GM19372 (cell line): ENCODE results near the gene PIP4K2B.
A peak's percentile ranks its signal among the peaks of the same experiment; 100 is the strongest.

Source experiments
- ATAC-seq: cut with Tn5 transposase; IDR thresholded peaks from one replicate; pipeline ENCODE4 v1.9.1; 2021; ENCODE audit warnings: mild to moderate bottlenecking, low read depth, moderate library complexity; ENCODE audit not compliant: unreplicated experiment

PIP4K2B gene

DNA sequence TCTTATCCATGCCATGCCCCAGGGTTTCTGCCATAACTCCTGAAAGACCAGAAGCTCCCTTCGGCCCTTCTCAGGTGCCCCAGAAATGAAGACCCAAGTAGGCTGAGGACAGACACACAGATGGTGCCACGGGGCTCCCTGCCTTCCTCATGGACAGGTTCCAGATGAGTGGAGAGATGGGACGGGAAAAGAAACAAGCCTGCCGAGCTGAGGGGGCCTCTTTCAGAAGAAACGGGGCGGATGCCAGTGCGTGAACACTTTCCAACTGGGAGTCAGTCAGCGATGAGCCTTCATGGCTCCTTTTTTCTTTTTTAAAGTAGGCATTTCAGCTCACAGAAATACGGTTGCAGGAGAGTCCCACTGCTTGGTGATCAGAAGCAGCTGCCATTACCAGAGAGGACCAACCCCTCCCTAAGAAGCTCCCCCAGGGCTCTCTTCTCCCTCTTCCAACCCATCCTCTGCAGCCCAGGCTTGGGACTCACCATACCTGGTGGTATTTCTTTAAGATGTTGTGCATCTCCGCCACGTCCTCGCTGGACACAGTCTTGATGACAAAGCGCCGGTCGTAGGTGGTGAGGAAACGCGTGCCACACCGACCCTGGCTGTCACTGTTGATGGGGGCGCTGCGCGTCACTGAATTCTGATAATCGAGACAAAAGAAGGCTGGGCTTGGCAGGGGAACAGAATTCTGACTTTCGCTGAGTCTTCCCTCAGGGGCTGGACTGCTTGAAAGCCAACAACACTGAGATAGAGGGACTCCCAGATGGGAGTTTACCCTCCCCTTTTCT lies 19.2 kb downstream of the PIP4K2B start:
- ATAC-seq = no peak

DNA sequence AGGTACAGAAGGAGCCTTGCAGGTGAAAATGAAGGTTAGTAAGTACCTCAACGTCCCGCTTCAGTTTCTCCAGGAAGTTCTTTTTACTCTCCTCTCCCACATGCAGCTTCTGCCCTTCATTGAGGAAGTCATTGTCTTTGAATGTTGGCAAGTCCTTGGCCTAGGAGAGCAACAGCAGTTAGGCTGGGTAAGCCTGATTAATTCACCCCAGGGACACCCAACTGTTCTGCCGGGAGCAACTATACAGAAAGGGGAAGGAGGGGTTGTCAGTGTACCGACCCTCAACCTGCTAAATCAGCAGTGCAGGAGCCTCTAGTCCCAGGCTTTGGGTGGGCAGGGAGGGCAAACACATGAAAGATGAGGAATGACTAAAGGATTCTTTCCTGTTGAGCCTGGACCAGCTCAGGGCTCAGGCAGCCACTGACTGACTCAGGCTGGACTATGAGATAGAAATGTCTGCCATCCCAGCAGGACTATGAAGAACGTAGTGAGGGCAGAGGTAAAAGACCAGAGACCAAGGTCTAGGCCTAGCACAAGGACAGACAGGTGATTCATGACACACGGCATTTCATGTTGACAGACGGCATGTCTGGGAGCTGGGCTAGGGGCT lies 21.6 kb downstream of the PIP4K2B start:
- ATAC-seq = no peak

DNA sequence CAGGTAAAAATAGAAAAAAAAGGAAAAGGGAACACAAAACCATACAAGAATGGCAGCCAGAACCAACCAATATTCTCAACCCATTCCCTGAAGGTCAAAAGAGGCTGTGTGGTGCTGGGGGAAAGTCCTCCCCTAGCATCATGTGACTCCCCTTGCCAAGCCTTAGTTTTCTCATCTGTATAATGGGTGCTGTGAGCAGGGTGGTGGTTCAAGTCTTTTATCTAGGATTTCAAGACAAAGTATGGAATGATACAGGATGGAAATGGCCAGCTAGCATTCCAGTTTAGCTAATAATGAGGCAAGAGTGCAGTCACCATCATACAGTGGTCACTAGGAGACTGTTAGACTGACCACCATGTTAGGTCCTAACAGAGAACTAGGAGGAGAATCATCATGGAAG lies 26.1 kb downstream of the PIP4K2B start:
- ATAC-seq = no peak

DNA sequence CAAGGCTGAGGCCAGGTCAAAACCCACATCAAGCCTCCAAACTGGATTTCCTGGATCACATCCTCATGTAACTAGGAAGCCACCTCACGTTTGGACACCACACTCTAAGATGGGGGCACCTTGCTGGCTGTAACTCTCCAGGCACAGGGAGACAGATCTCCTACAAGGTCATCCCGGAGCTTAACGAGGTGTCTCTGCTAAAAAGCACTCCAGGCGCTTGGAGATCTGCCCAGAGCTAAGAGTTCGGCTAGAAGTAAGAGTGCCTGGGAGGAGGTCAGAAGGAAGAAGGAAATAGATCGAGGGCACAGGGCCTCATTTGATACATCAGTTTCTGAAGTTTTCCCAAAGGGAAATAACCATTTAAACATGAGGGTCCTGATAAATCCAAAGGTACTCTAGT lies 30.9 kb downstream of the PIP4K2B start:
- ATAC-seq = no peak

DNA sequence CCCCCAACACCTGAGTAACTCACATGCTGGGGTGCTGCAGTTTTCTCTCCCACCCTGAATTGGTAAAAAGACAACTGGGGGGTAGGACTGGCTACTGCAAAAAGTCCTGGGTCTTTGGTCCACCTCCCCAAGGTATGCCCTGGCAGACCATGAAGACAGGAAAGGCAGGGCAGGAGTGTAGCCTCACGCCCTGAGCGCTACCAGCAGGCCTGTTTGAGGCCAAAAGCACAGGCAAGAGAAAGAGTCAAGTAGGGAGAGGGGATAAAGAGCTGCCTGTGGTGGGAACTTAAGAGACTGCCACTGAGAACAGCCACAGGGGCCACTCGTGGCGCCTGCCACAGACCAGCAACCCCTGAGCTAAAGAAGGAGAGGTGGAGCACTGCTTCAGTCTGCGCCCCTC lies 33.0 kb downstream of the PIP4K2B start:
- ATAC-seq = no peak

DNA sequence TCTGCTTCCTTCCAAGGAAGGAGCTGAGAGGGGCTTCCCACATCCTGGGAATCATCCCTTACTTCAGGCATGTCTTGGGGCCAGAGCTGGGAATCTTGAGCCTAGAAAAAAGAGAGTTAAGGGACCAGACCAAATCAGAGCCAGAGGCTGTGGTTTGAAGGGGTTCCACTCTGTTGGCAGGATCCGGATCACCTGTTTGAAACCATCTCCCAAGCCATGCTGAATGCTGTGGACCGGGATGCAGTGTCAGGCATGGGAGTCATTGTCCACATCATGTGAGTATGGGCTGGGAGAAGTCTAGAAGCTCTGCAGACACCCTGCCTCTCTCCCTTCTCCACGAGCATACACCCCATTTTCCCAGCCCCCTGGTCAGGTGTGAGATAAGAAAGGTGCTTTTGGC lies 37.1 kb downstream of the PIP4K2B start:
- ATAC-seq = no peak

DNA sequence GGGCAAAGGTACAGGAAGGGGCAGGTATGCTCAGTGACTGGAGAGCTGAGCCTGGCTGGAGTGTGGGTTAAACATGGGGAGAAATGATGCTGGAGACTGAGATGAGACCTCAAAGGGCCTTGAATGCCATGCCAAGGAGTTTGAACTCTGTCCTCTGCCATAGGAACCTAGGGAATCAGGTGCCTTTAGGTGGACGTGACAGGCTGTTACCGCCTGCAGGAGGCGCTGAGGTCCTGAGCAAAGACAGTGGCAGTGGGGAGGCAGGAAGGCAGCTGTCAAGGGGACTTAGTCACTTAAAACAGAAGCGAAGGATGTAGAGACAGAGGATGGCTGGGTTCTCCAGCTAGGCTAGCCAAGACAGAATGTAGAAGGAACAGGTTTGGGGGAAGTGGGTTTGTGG lies 37.7 kb downstream of the PIP4K2B start:
- ATAC-seq = no peak

DNA sequence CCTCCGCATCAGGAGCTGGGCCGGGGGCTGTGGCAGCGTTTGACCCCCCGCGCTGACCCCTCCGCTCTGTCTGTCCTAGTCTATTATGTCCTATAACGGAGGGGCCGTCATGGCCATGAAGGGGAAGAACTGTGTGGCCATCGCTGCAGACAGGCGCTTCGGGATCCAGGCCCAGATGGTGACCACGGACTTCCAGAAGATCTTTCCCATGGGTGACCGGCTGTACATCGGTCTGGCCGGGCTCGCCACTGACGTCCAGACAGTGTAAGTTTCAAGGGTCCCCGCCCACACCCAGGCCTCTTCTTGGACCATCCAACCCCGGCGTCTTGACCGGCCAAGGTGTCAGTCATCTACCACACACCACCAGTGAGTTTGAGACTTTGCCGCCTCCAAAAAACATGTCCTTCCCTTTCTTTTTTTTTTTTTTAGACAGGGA lies 46.3 kb downstream of the PIP4K2B start:
- no peak for ATAC-seq

DNA sequence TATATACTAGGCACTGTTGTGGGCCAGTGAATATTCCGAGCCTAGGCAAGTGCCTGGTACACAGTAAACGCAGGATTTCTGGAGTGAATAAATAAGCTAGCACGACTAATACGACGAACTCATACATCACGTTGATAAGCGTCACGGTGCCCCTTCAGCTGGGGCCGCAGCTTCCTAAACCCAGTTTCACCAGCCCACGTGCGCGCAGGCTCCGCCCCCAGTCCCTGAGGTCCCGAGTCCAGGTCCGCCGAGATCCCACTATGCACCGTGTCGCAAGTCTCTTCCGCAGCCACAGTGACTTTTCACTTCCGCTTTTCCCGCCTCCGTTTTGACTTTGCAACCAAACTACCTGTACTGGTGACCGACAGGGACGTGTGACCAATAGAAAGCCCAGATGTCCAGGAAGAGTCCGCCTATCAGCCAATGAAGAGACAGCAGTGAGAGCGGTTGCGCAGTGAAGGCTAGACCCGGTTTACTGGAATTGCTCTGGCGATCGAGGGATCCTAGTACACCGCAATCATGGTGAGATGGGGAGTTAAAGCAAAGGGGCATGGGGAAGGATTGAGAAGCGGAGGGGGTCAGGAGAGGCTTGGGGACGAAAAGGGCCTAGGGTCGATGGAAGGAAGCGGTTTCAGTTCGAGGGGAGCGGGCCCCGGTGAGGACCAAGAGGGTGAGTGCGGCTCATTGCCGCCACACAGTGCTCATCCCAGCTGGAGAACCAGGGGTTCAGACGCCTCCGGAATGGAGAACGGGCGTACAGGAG lies 46.9 kb downstream of the PIP4K2B start, which contains the start of gene PSMB3:
Gene PSMB3 (plus strand): TSS at position 434 of the 763 bp plus-strand sequence. CDS start 86 bp downstream, at position 520.
- ATAC-seq = peak; percentile 86

DNA sequence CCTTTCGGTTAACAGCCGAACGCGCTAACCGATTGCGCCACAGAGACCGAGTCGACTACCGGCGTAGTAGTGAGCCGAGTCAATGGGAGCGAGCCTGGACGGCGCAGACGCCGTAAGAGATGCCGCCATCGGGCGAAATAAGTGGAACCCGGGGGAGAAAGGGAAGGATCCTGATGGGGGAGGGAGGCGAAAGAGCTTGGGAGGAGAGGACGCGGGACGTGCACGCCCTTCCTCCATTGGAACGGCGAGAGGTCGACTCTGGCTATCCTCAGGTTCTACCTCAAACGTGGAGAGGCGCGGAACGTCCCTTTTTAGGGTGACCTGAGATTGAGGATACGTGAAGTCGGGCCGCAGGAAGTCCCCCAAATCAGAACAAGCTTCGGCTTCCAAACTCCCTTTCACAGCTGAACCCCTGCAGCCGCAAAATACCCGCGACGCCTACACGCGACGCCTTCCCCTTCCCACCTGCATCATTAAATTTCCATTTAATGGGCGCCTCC lies 47.5 kb downstream of the PIP4K2B start:
- peak; percentile 19 for ATAC-seq

DNA sequence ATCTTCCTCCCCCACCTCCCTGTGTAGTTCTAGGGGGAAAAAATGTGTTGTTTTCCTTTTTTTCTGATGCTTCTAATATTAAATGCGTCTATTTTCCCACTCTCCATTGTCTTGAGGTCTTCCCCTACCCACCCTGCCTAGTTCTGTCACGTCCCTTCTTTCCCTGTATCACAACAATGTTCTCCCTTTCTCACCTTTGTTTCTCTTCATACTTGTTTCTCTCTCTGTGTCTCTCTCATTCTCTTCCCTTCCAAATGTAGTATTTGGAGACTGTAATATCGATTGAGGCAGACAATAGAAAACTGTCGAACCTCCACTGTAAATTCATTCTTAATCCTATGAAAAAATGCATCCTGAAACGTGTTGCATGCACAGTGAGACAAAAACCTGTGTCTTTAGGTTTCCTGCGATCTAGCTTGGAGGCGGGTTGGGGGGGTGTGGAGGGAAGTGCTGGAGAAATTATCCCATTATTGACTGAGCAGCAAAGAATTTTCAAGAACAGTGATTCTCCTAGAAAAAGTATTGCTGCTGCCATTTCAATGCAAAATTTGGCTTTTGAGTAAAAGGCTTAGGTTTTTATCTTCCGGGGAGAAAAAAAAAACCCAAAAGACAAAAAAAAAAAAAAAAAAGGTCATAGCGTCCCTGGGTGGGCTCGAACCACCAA lies 48.1 kb downstream of the PIP4K2B start:
- no peak for ATAC-seq

DNA sequence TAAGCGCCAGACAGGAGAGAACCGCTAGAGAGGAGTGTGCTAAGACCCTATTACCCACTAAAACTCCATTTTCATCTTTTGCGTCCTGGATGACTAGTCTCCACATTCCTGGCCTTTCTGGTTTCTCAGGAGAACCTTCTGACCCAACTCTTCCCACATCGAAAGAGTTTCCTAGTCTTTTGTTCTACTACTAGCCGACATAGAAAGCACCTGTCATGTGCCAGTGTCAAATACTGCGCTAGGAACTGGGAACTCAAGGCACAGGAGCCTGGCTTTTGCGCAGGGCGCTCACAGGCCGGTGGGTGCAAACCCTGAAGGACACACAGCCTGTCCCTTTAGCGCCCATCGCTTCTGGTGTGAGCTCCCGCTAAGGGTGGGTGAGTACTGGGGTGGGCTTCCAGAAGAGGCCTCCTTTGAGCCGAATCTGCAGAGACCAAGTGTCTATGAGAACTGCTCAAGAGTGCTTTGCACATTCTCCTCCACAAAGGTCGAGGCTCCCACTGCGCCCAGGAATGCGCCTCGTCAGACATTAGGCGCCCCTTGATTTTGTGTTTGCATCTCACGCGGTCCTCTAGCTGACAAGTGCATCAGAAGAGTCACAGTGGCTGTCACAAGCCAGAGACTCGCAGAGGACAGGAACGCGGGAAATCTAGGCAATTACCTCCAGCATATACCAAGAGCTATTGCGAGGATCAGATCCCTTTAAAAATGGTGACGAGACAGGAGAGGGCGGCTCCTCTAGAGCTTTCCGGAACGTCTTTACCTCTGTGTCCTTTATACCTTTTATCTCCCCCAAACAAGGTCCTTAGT lies 48.8 kb downstream of the PIP4K2B start:
- ATAC-seq = no peak

DNA sequence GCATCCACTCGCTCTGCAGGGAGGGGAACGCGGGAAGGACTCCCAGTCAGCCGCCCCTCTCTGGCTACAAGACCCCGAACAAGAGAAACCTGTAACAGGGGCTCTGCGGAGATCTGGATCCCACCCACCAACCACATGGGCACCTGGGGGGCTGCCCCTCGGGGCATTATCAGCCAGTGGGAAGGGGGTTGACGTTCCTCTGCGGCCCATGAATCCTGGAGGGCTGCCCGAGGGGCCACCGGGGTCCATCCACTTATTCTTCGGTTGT lies 49.4 kb downstream of the PIP4K2B start:
- ATAC-seq = no peak

DNA sequence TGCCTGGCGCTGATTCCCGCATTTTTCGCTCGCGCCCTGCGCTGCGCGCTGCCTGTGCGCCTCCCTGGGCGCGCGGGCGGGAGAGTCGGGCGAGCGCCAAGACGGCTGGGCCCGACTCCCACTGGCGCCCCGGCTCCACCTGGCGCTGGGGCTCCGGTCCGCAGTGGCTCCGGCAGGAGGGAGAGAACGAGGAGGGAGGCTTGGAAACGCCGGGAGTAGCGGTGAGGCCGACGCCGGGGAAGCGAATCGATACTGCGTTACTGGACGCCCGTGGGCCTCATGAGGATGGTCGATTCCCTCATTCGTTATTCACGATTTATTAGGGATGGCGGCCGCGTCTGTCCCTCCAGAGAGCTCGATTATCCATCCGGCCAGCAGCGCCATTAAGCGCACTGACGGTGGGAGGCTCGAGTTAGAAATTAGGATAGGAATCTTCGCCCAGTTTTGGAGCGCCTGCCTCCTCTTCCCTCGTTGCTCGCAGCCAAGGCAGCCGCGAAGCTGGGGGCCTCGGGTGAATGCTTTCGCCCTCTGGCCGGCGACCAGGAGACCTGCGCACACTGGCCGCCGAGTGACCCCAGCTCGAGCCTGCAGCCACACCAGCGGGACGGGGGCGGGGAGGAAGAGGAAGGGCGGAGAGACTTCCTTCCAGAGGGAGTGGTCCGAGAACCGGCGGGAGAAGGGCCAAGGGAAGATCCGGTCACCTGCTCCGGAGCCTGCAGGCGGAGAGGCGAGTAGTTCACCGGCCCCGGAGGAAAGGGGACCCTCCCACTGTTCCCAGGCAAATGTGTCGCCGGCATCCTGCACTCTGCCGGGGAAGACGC lies 49.9 kb downstream of the PIP4K2B start:
- ATAC-seq = no peak

DNA sequence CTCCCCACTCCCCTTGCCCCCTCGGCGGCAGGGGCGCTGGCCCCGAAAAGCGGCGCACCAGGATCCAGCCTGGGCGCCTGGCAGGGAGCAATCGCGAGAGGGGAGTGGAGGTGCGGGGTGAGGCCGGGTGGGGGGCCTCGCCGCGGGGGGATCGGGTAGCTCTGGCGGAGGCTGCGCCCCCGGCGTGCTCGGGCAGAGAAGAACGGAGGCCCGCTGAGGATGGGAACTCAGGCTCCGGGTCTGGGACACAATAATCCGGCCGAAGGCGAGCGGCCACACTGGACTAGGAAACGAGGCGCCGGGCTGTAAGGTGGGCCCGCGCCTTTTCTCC lies 50.5 kb downstream of the PIP4K2B start:
- no peak for ATAC-seq

DNA sequence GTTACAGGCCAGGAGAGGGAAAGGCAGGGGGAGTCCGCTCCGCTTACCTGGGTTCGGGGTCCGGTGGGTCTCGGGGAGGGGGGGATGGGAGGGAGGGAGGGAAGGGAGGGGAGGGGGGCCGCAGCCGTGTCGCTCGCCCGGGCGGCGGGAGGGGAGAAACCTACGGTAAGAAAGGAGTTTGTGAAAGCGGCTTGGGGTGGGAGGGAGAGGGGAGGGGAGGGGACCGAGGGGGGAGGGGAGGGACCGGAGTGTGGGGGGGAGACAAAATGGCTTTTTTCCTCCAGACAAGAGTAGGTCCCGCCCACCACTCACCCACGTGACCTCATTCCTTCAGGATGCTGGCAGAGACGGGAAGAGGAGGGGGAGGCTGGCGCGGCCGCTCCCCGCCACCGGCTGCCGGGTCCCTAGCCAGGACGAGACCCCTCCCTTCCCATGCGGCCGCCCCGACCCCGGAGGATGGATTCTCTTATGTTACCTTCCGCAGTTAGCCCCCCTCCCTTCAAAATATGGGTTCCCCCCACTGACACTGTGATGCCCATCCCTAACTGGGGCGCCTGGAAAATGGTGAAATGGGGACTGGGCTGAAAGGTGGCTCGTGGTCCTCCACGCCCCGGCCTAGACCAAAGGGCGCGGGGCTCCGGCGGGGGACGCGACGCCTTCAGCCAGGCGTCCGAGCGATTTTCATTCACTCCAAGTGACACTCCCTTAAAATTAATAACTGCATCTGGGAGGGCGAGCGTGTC lies 51.0 kb downstream of the PIP4K2B start, which contains the start of gene PCGF2:
Gene PCGF2 (minus strand): TSS at position 188 of the 743 bp plus-strand sequence. CDS start 7,934 bp downstream, outside the sequence.
- ATAC-seq = no peak

DNA sequence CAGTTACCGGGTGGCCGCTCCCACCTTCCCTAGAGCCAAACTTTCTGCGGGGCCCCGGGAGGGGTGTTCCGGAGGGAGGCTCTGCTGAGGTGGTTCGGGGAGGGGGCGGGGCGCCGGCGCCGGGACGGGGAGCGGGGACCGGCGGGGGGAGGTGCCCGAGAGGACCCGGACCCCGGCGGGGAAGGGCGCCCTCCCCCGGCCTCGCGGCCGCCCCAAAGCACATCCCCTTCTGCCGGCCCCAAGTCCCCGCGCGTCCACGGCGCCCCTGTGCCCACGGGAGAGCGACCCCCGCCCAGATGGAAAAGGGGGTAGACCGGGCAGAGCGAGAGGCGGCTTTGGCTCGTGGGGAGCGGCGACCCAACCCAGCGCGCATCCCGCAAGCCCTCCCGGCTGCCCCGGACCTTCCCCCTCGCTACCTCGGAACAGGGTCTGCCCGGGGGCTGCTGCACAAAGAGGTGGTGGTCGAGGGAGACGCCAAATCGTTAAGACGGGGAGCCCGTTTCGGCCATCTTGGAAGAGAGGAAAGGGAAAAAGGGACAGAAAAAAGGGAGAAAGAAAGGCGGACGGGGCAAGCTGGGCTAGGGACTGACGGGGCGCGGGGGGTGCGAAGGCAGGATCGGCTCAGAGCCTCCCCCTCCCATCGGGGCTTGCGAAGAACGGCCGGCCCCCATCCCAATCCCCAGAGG lies 51.8 kb downstream of the PIP4K2B start:
- ATAC-seq = no peak

DNA sequence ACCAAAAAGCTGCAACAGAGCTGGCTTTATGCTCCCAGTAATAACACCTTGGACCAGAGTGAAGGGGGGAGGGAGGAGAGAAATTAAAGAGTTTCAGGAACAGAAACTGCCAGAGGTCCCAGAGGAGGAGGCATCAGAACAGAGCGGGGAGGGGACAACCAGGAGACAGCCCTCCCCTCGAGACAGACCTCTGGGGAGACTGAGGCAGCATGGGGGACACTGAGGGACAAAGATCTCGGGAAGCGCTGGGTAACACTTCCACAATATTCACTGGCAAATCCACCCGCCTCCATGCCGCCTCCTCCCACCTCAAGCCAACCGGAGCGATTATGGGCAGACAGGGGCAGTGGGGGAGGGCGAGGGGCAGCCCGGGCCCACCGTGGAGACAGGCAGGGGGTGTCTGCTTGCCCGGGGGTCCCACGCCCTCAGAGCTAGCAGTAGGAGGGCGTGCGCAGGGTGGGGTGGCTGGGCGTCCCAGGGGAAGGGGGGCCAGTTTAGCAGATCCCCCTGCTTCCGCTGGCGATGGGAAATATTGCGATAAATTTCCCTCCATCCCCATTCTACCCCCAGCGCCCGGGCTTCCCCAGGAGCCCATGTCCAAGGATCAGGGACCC lies 52.4 kb downstream of the PIP4K2B start:
- no peak for ATAC-seq
